H1 (cell line): ENCODE results near the gene KLHL7. TPM values are rescaled to one million over a fixed set of nuclear protein-coding genes. Genes with fewer than 3 reads are reported as not detected.

Source experiments
- CBX8 ChIP-seq: fragments of 300-800, 300-1000 bp; sonication (generic); IDR thresholded peaks from 2 replicates; pipeline ENCODE4 v1.7.1; 2016; ENCODE audit warnings: low read depth, low read length, borderline replicate concordance
- CHD1 ChIP-seq: IDR thresholded peaks from 2 replicates; pipeline ENCODE4 v1.6.1; 2012; ENCODE audit warnings: low read depth, low read length, improper control_type of control experiment
- TAF1 ChIP-seq: IDR thresholded peaks from 2 replicates; pipeline ENCODE4 v1.6.1; 2011; ENCODE audit warnings: mild to moderate bottlenecking, low read depth, low read length
- USF2 ChIP-seq: IDR thresholded peaks from 2 replicates; pipeline ENCODE4 v1.6.1; 2011; ENCODE audit warnings: low read length, improper control_type of control experiment
- polyA plus RNA-seq, 7 experiments: library from polyadenylated mRNA; depleted of rRNA in 3 of 7; stranded (reverse) in 5 of 7; unstranded in 2 of 7; fragments of >200 nt in 5 of 7; fragments of 200-250 nt in 2 of 7; gene quantifications; 1 replicate in 5 of 7; 2 replicates in 1 of 7; 4 replicates in 1 of 7; pipeline versions ENCODE4 v1.2.1 to v1.2.3, GENCODE V29; 2011 to 2013; ENCODE audit warnings: missing spikeins in 2 of 7, mixed read lengths in 2 of 7
- total RNA-seq: library from RNA; stranded (reverse); fragmentation: NEBNext Ultra II Directional; extraction: Animal tissue kit (Norgen Biotek cat#: 25700); gene quantifications from 2 replicates; pipeline ENCODE4 v1.2.1, GENCODE V29; 2021

The KLHL7 gene
- total and polyA plus RNA-seq, 2 of the 8 experiments (the other 6 are each of a cell fraction or from before 2014, with no cell fraction given): 65.3 to 115 TPM

GRCh38 chr7:23157679-23158078 is 52.1 kb downstream of the KLHL7 start (continued):
- TF ChIP-seq TAF1 (no peak), CBX8 (no peak), CHD1 (no peak), USF2 (no peak)
